Naive thymus-derived CD4-positive, alpha-beta T cell (primary cell): ENCODE measurements around the gene WWOX. TPM values are rescaled to one million over a fixed set of nuclear protein-coding genes. Genes with fewer than 3 reads are reported as not detected.

ENCODE experiments used
- ATAC-seq: fragments of 150-1000 bp; cut with Tn5 transposase; 2 replicates; pipeline ENCODE4 v1.10.0; 2021; ENCODE audit warnings: mild to moderate bottlenecking, moderate library complexity
- CTCF ChIA-PET: fragments of 350-600 bp; sonication (Branson Sonifier 250); formaldehyde crosslinking; loops from one replicate; lab custom pipeline; 2021; ENCODE audit warnings: antibody characterized with exemption; lab: Charles Lee
- POLR2A ChIA-PET: fragments of 350-600 bp; sonication (Branson Sonifier 250); formaldehyde crosslinking; loops from one replicate; lab custom pipeline; 2021; ENCODE audit warnings: antibody characterized with exemption, inconsistent platforms; lab: Charles Lee
- DNase-seq, 9 donors: peaks; one replicate each; pipeline versions ENCODE4 v3.0.0 to v3.0.0-alpha.2; 2020 to 2022; ENCODE audit warnings: mixed read lengths in 1 of 9
- H3K27ac ChIP-seq: one replicate; pipeline ENCODE4 v1.7.0; 2013; ENCODE audit warnings: mild to moderate bottlenecking, low read depth, low read length, moderate library complexity
- H3K27me3 ChIP-seq, 2 donors: one replicate each; pipeline ENCODE4 v1.7.0; 2013; ENCODE audit warnings: low read length in 2 of 2, mild to moderate bottlenecking in 2 of 2, moderate library complexity in 2 of 2; ENCODE audit not compliant: control insufficient read depth in 2 of 2, insufficient read depth in 2 of 2
- H3K36me3 ChIP-seq, 3 experiments: 1 replicate in 2 of 3; 2 replicates in 1 of 3; pipeline ENCODE4 v1.7.0; 2013; ENCODE audit warnings: low read length in 3 of 3, mild to moderate bottlenecking in 3 of 3, moderate library complexity in 1 of 3; ENCODE audit not compliant: insufficient read depth in 3 of 3, control insufficient read depth in 2 of 3
- H3K4me1 ChIP-seq, 2 donors: one replicate each; pipeline ENCODE4 v1.7.0; 2013; ENCODE audit warnings: low read length in 2 of 2, mild to moderate bottlenecking in 2 of 2, moderate library complexity in 1 of 2; ENCODE audit not compliant: control insufficient read depth in 2 of 2, insufficient read depth in 2 of 2
- H3K4me3 ChIP-seq: 2 replicates; pipeline ENCODE4 v1.7.0; 2013; ENCODE audit warnings: mild to moderate bottlenecking, low read length
- H3K9me3 ChIP-seq, 3 experiments: 1 replicate in 2 of 3; 2 replicates in 1 of 3; pipeline ENCODE4 v1.7.0; 2013; ENCODE audit warnings: low read length in 3 of 3; ENCODE audit not compliant: control insufficient read depth in 2 of 3
- H3K27ac Mint-ChIP-seq, 9 donors: one replicate each; pipeline ENCODE4 v1.8.0; 2020 to 2022; ENCODE audit warnings: mixed read lengths in 9 of 9, mild to moderate bottlenecking in 8 of 9, moderate library complexity in 5 of 9, inconsistent platforms in 2 of 9
- H3K27me3 Mint-ChIP-seq, 5 donors: one replicate each; pipeline ENCODE4 v1.8.0; 2021 to 2022; ENCODE audit warnings: mixed read lengths in 5 of 5, mild to moderate bottlenecking in 1 of 5
- H3K36me3 Mint-ChIP-seq, 5 donors: one replicate each; pipeline ENCODE4 v1.8.0; 2020 to 2022; ENCODE audit warnings: mixed read lengths in 5 of 5, mild to moderate bottlenecking in 3 of 5, inconsistent platforms in 1 of 5
- H3K4me1 Mint-ChIP-seq, 7 donors: one replicate each; pipeline ENCODE4 v1.8.0; 2020 to 2022; ENCODE audit warnings: mixed read lengths in 7 of 7, mild to moderate bottlenecking in 3 of 7, inconsistent platforms in 1 of 7
- H3K4me3 Mint-ChIP-seq, 10 donors: one replicate each; pipeline ENCODE4 v1.8.0; 2020 to 2022; ENCODE audit warnings: mild to moderate bottlenecking in 10 of 10, mixed read lengths in 10 of 10, moderate library complexity in 6 of 10, inconsistent platforms in 2 of 10
- H3K9me3 Mint-ChIP-seq, 11 donors: one replicate each; pipeline ENCODE4 v1.8.0; 2020 to 2022; ENCODE audit warnings: mixed read lengths in 11 of 11, mild to moderate bottlenecking in 4 of 11, inconsistent platforms in 1 of 11, moderate library complexity in 1 of 11
- intact Hi-C, 2 donors: fragments of 100-400 bp; cut with micrococcal nuclease; formaldehyde crosslinking; loops; one replicate each; pipeline ENCODE4 v1.15.1; 2023
- polyA plus RNA-seq, 2 donors: library from polyadenylated mRNA; unstranded; fragments of 300-500 nt; fragmentation: Illumina TruSeq; gene quantifications; one replicate each; pipeline ENCODE4 v1.2.3, GENCODE V29; 2021
- total RNA-seq, 6 experiments: library from RNA in 5 of 6; stranded (reverse) in 5 of 6; gene quantifications; 1 replicate in 5 of 6; 2 replicates in 1 of 6; pipeline ENCODE4 v1.2.3 and lab custom pipeline; 2021 to 2026

WWOX gene
- total and polyA plus RNA-seq, 7 experiments from 2014 or later = 13.8 to 31.1 (median 20.8) TPM

GRCh38 chr16:78666318-78666717 lies 566.9 kb downstream of the WWOX start:
- H3K27me3 ChIP-seq = no peaks in the 10 kb centered on the region
- DNase-seq = no peak
- no peaks in the 10 kb centered on the region for H3K4me1 Mint-ChIP-seq
- no peak overlapping the region for H3K4me3 ChIP-seq
- peaks cover 0 to 2% (median 0%) of the 10 kb centered on the region in 11 donors for H3K9me3 Mint-ChIP-seq
- ATAC-seq = no peak
- ChIA-PET CTCF (no interaction called here), POLR2A (no interaction called here)
- H3K9me3 ChIP-seq = no peaks in the 10 kb centered on the region
- H3K27ac Mint-ChIP-seq = no peak overlapping the region
- no peaks in the 10 kb centered on the region for H3K27me3 Mint-ChIP-seq
- no peaks in the 10 kb centered on the region for H3K4me1 ChIP-seq
- H3K36me3 Mint-ChIP-seq = peaks cover 0 to 7% (median 0%) of the 10 kb centered on the region in 5 donors
- intact Hi-C loops = no loop called here
- H3K27ac ChIP-seq = no peak overlapping the region
- H3K36me3 ChIP-seq = no peaks in the 10 kb centered on the region
- H3K4me3 Mint-ChIP-seq = no peak overlapping the region

- no peaks in the 10 kb centered on the region for H3K4me1 Mint-ChIP-seq
- peaks cover 0 to 7% (median 0%) of the 10 kb centered on the region in 5 donors for H3K36me3 Mint-ChIP-seq
- H3K9me3 Mint-ChIP-seq = peaks cover 0 to 2% (median 0%) of the 10 kb centered on the region in 11 donors
- POLR2A ChIA-PET = no interaction called here
- H3K27me3 ChIP-seq = no peaks in the 10 kb centered on the region
- CTCF ChIA-PET = no interaction called here
- no peak overlapping the region for H3K27ac ChIP-seq
- no peak for DNase-seq
- H3K27ac Mint-ChIP-seq = no peak overlapping the region
- intact Hi-C loops = no loop called here
- no peak overlapping the region for H3K4me3 ChIP-seq
- ATAC-seq = no peak
- no peaks in the 10 kb centered on the region for H3K27me3 Mint-ChIP-seq
- no peaks in the 10 kb centered on the region for H3K9me3 ChIP-seq
- H3K36me3 ChIP-seq = no peaks in the 10 kb centered on the region
- H3K4me3 Mint-ChIP-seq = no peak overlapping the region
- H3K4me1 ChIP-seq = no peaks in the 10 kb centered on the region
Measured at GRCh38 chr16:78667675-78668074, 568.2 kb downstream of the WWOX start.

- H3K27me3 Mint-ChIP-seq = no peaks in the 10 kb centered on the region
- Histone ChIP-seq H3K36me3 (no peaks in the 10 kb centered on the region), H3K27me3 (no peaks in the 10 kb centered on the region), H3K9me3 (no peaks in the 10 kb centered on the region), H3K27ac (no peak overlapping the region), H3K4me1 (no peaks in the 10 kb centered on the region), H3K4me3 (no peak overlapping the region)
- POLR2A ChIA-PET = no interaction called here
- H3K4me1 Mint-ChIP-seq = no peaks in the 10 kb centered on the region
- H3K9me3 Mint-ChIP-seq = peaks cover 0 to 2% (median 0%) of the 10 kb centered on the region in 11 donors
- intact Hi-C loops = no loop called here
- H3K4me3 Mint-ChIP-seq = no peak overlapping the region
- ATAC-seq = no peak
- CTCF ChIA-PET = no interaction called here
- DNase-seq = no peak
- peaks cover 0 to 4% (median 0%) of the 10 kb centered on the region in 5 donors for H3K36me3 Mint-ChIP-seq
- H3K27ac Mint-ChIP-seq = no peak overlapping the region
Measured at GRCh38 chr16:78668393-78668792, 568.9 kb downstream of the WWOX start.

GRCh38 chr16:78669994-78670393 lies 570.5 kb downstream of the WWOX start:
- CTCF ChIA-PET = no interaction called here
- no peak overlapping the region for H3K27ac Mint-ChIP-seq
- H3K4me1 Mint-ChIP-seq = no peaks in the 10 kb centered on the region
- DNase-seq (no peak), ATAC-seq (no peak)
- Histone ChIP-seq H3K4me3 (no peak overlapping the region), H3K36me3 (no peaks in the 10 kb centered on the region), H3K4me1 (no peaks in the 10 kb centered on the region), H3K9me3 (no peaks in the 10 kb centered on the region), H3K27ac (no peak overlapping the region), H3K27me3 (no peaks in the 10 kb centered on the region)
- POLR2A ChIA-PET = no interaction called here
- H3K4me3 Mint-ChIP-seq = no peak overlapping the region
- no peaks in the 10 kb centered on the region for H3K36me3 Mint-ChIP-seq
- peaks cover 0 to 2% (median 0%) of the 10 kb centered on the region in 11 donors for H3K9me3 Mint-ChIP-seq
- intact Hi-C loops = no loop called here
- H3K27me3 Mint-ChIP-seq = no peaks in the 10 kb centered on the region

- Histone ChIP-seq H3K27ac (no peak overlapping the region), H3K4me3 (no peak overlapping the region), H3K4me1 (no peaks in the 10 kb centered on the region), H3K36me3 (no peaks in the 10 kb centered on the region), H3K27me3 (no peaks in the 10 kb centered on the region), H3K9me3 (no peaks in the 10 kb centered on the region)
- CTCF ChIA-PET = no interaction called here
- ATAC-seq = no peak
- no peak overlapping the region for H3K4me3 Mint-ChIP-seq
- H3K27me3 Mint-ChIP-seq = peaks cover 0 to 4% (median 0%) of the 10 kb centered on the region in 5 donors
- no peaks in the 10 kb centered on the region for H3K36me3 Mint-ChIP-seq
- POLR2A ChIA-PET = no interaction called here
- intact Hi-C loops = no loop called here
- H3K4me1 Mint-ChIP-seq = peaks cover 0 to 4% (median 0%) of the 10 kb centered on the region in 7 donors
- DNase-seq = no peak
- H3K9me3 Mint-ChIP-seq = no peaks in the 10 kb centered on the region
- H3K27ac Mint-ChIP-seq = no peak overlapping the region
Measured at GRCh38 chr16:78672779-78673556, 573.5 kb downstream of the WWOX start.

GRCh38 chr16:78673884-78674283 lies 574.4 kb downstream of the WWOX start:
- Histone ChIP-seq H3K27me3 (no peaks in the 10 kb centered on the region), H3K9me3 (no peaks in the 10 kb centered on the region), H3K27ac (no peak overlapping the region), H3K4me3 (no peak overlapping the region), H3K4me1 (no peaks in the 10 kb centered on the region), H3K36me3 (no peaks in the 10 kb centered on the region)
- ATAC-seq (no peak), DNase-seq (no peak)
- Mint-ChIP-seq H3K27ac (no peak overlapping the region), H3K27me3 (peaks cover 0 to 4% (median 0%) of the 10 kb centered on the region in 5 donors), H3K4me1 (peaks cover 0 to 4% (median 0%) of the 10 kb centered on the region in 7 donors), H3K36me3 (no peaks in the 10 kb centered on the region), H3K4me3 (no peak overlapping the region), H3K9me3 (no peaks in the 10 kb centered on the region)
- CTCF ChIA-PET = interaction anchor here (0.6 kb wide), 1 partner anchor 25 kb away, joined by 3 read pairs; no protein-coding TSS in a partner anchor
- intact Hi-C loops = no loop called here
- POLR2A ChIA-PET = no interaction called here

- Mint-ChIP-seq H3K27me3 (peaks cover 0 to 4% (median 0%) of the 10 kb centered on the region in 5 donors), H3K27ac (no peak overlapping the region), H3K4me1 (peaks cover 0 to 4% (median 0%) of the 10 kb centered on the region in 7 donors), H3K4me3 (no peak overlapping the region), H3K9me3 (no peaks in the 10 kb centered on the region), H3K36me3 (no peaks in the 10 kb centered on the region)
- H3K9me3 ChIP-seq = no peaks in the 10 kb centered on the region
- no peak for ATAC-seq
- CTCF ChIA-PET = no interaction called here
- H3K36me3 ChIP-seq = no peaks in the 10 kb centered on the region
- intact Hi-C loops = no loop called here
- no peak overlapping the region for H3K4me3 ChIP-seq
- POLR2A ChIA-PET = no interaction called here
- H3K27ac ChIP-seq = no peak overlapping the region
- no peaks in the 10 kb centered on the region for H3K4me1 ChIP-seq
- DNase-seq = no peak
- no peaks in the 10 kb centered on the region for H3K27me3 ChIP-seq
Measured at GRCh38 chr16:78675312-78675711, 575.9 kb downstream of the WWOX start.
